Progenitor cell of endocrine pancreas (in vitro differentiated cells): Measurements from ENCODE around the gene MARF1. TPM values are rescaled to one million over a fixed set of nuclear protein-coding genes. Genes with fewer than 3 reads are reported as not detected.

ENCODE experiments used
- DNase-seq: peaks from one replicate; pipeline ENCODE4 v3.0.0; 2021; ENCODE audit warnings: low spot score; ENCODE audit not compliant: unreplicated experiment
- H3K27ac Mint-ChIP-seq: 2 replicates; pipeline ENCODE4 v1.8.0; 2021; ENCODE audit warnings: mild to moderate bottlenecking, moderate library complexity, mixed read lengths
- H3K27me3 Mint-ChIP-seq: 2 replicates; pipeline ENCODE4 v1.8.0; 2021; ENCODE audit warnings: mixed read lengths
- H3K36me3 Mint-ChIP-seq: 2 replicates; pipeline ENCODE4 v1.8.0; 2022; ENCODE audit warnings: mixed read lengths; ENCODE audit not compliant: insufficient read depth
- H3K4me1 Mint-ChIP-seq: 2 replicates; pipeline ENCODE4 v1.8.0; 2021; ENCODE audit warnings: low read depth, mixed read lengths
- H3K4me3 Mint-ChIP-seq: 2 replicates; pipeline ENCODE4 v1.8.0; 2021; ENCODE audit warnings: low read depth, mild to moderate bottlenecking, moderate library complexity, mixed read lengths
- H3K9me3 Mint-ChIP-seq: 2 replicates; pipeline ENCODE4 v1.8.0; 2021; ENCODE audit warnings: low read depth, mixed read lengths
- total RNA-seq: library from RNA; stranded (reverse); gene quantifications from 2 replicates; pipeline ENCODE4 v1.2.1, GENCODE V29; 2021
- TF ChIP-seq, protein P1 (sequence below): fragments of 200-600 bp; sonication (generic); IDR thresholded peaks from one replicate; pipeline ENCODE4 v1.5.0; 2021; ENCODE audit warnings: antibody characterized with exemption, mild to moderate bottlenecking; ENCODE audit not compliant: unreplicated experiment

The MARF1 gene
- total RNA-seq, 1 donor from 2014 or later, result 71.9 TPM

DNA sequence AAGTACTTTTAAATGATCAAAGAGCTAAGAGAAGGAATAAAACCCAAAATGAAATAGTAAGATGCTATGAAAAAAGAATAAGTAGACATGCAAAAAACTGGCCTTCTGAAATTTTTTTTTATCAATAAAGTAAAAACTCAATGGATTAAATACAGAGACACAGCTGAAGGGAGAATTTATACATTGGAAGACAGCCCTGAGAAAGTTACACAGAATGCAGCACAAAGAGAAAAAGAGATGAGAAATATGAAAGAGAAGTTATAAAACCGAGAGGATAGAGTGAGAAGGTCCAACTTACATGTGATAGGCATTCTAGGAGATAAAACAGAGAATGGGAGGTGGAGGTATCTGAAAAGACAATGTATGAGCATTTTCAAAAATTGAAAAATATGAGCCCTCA lies 57.0 kb downstream of the MARF1 start:
- DNase-seq, result no peak
- peaks cover 4% of the 10 kb centered on the region for H3K4me1 Mint-ChIP-seq
- no peaks in the 10 kb centered on the region for H3K27me3 Mint-ChIP-seq
- TF ChIP-seq, protein P1, sequence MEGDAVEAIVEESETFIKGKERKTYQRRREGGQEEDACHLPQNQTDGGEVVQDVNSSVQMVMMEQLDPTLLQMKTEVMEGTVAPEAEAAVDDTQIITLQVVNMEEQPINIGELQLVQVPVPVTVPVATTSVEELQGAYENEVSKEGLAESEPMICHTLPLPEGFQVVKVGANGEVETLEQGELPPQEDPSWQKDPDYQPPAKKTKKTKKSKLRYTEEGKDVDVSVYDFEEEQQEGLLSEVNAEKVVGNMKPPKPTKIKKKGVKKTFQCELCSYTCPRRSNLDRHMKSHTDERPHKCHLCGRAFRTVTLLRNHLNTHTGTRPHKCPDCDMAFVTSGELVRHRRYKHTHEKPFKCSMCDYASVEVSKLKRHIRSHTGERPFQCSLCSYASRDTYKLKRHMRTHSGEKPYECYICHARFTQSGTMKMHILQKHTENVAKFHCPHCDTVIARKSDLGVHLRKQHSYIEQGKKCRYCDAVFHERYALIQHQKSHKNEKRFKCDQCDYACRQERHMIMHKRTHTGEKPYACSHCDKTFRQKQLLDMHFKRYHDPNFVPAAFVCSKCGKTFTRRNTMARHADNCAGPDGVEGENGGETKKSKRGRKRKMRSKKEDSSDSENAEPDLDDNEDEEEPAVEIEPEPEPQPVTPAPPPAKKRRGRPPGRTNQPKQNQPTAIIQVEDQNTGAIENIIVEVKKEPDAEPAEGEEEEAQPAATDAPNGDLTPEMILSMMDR, result no peak
- peaks cover 45% of the 10 kb centered on the region for H3K36me3 Mint-ChIP-seq
- no peak overlapping the region for H3K4me3 Mint-ChIP-seq
- peaks cover 11% of the 10 kb centered on the region for H3K9me3 Mint-ChIP-seq
- H3K27ac Mint-ChIP-seq, result no peak overlapping the region

DNA sequence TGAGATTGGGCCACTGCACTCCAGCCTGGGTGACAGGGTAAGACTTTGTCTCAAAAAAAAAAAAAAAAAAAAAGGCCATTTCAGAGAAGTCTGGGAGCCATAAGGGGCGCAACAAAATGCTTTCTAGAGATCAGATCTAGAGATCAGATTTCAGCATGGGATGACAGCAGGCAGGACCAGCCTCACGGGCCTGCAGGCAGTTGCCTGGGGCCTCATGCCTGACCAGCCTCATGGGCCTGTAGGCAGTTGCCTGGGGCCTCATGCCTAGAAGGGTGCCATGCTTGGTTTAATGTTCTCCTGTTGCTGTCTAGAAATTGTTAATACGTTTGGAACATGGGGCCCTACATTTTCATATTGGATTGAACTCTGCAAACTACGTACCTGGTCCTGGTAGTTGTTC lies 59.4 kb downstream of the MARF1 start:
- Mint-ChIP-seq H3K4me3 (no peak overlapping the region), H3K9me3 (peaks cover 11% of the 10 kb centered on the region), H3K27ac (no peak overlapping the region), H3K4me1 (no peaks in the 10 kb centered on the region), H3K27me3 (no peaks in the 10 kb centered on the region), H3K36me3 (peaks cover 37% of the 10 kb centered on the region)
- DNase-seq, result no peak
- TF ChIP-seq, protein P1, result no peak

DNA sequence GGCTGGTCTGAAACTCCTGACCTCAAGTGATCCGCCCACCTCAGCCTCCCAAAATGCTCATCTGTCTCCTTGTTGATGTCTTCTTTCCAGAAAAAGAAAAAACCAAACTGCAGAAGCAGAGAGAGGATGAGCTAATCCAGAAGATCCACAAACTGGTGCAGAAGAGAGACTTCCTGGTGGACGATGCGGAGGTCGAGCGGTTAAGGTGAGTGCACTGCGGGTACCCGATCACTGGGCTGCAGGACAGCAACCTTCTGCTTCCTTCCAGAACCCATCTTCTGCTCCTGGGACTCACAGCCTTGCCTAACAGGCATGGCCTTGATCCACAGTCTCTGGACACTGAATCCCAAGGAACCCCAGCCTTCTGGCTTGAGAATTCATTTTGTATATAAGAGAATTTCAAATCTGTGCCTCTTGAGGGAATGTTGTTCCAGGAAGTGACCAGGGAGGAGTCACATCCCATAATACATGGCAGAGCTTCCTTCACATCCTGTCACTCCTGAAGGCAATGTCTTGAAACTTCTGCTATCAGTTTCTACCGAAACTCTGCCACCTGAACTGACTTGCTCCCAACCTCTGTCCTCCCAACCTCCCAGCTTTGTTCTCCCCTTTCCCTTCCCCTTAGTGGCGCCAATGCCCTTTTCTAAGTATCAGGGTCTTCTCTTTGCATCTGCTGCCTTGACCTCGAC lies 61.7 kb downstream of the MARF1 start:
- H3K4me3 Mint-ChIP-seq, result no peak overlapping the region
- no peak overlapping the region for H3K27ac Mint-ChIP-seq
- TF ChIP-seq, protein P1, result no peak
- peaks cover 19% of the 10 kb centered on the region for H3K36me3 Mint-ChIP-seq
- H3K9me3 Mint-ChIP-seq, result peaks cover 7% of the 10 kb centered on the region
- no peaks in the 10 kb centered on the region for H3K27me3 Mint-ChIP-seq
- no peak for DNase-seq
- no peaks in the 10 kb centered on the region for H3K4me1 Mint-ChIP-seq

- no peaks in the 10 kb centered on the region for H3K27me3 Mint-ChIP-seq
- TF ChIP-seq, protein P1, result no peak
- no peak overlapping the region for H3K4me3 Mint-ChIP-seq
- H3K4me1 Mint-ChIP-seq, result peaks cover 3% of the 10 kb centered on the region
- H3K36me3 Mint-ChIP-seq, result peaks cover 4% of the 10 kb centered on the region
- no peak for DNase-seq
- H3K9me3 Mint-ChIP-seq, result no peaks in the 10 kb centered on the region
- H3K27ac Mint-ChIP-seq, result no peak overlapping the region
These were observed 64.1 kb downstream of the MARF1 start for GRCh38 chr16:15578824-15579223.

GRCh38 chr16:15576960-15577958 lies 65.7 kb downstream of the MARF1 start:
- Mint-ChIP-seq H3K27ac (no peak overlapping the region), H3K36me3 (peaks cover 2% of the 10 kb centered on the region), H3K27me3 (no peaks in the 10 kb centered on the region), H3K9me3 (no peaks in the 10 kb centered on the region), H3K4me1 (peaks cover 7% of the 10 kb centered on the region), H3K4me3 (no peak overlapping the region)
- DNase-seq, result no peak
- TF ChIP-seq, protein P1, result no peak
